Measurements from ENCODE around the gene GPBAR1.

GPBAR1 gene

GRCh38 chr2:218285604-218286003, 24.8 kb downstream of the GPBAR1 start:
- no peak for DNase-seq (ENCODE audit: low read depth in 2 of 2)

DNA sequence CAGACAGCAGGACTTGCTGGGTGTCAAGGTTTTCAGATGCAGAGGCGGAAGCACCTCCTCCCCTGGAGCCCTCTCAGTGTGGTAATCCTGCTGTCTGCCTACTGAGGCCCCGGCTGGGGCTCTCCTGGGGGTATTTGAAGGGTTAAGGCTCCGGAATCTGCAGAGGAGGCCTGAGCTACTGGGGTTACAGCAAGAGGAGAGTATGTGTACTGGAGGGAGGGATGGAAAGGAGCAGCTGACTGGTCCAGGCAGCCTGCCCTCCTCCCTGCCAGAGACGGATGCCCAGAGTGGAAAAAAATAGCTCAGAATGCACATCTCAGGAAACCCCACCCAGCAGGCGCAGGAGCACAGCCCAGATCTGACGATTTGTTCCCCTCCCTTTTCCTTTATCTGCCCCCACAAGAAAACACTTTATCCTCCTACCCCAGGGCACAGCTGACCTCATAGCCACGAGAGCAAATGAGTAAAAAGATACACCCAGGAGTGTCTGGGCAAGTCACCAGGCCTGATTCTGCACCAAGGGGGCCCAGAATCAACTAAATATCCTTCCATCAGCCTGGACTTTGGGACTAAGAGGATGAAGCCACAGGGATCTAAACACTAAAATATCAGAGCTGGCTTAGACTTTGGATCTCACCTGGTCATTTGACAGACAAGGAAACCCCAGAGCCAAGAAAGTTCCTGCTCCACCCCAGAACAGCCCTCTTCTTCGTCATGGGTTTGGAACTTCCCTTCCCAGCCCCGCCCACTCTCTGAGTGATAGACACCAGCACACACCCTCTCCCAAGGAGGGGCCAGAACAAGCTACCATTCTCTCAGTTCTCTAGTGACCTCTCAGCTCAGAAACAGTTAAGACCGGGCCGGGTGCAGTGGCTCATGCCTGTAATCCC, 26.0 kb downstream of the GPBAR1 start:
- peak; percentile 56 to 65 for DNase-seq (ENCODE audit: low read depth in 2 of 2)

DNA sequence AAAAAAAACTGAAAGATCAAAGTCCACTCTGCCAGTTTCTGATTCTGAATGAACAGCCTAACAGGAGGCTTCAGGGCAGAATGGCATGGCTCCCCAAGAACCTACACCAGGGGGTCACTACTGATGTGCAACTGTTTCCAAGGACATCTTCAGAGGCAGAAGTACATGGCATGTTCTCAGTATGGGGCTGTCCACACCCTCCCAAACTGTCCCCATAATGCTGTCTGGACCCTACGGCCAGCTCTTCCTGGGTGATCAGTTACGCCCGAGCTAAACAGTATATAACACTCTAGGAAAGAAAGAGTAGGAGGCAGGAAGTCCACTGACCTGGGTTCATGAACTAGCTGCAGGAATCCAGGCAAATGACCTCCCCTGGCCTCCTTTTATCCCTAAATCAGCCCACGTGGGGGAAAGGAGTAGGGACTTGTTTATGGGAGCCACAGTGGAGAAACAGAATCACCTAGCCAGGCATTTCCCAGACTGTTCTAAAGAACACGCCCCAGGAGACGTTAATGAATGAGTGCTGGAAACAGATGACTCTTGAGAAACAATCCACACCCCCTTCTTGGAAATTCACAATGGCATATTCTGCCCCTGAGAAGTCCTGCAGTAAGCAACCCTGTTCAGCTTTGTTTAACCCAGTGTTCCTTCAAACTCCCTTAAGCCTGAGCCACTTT, 29.0 kb downstream of the GPBAR1 start:
- DNase-seq (ENCODE audit: low read depth in 2 of 2), result no peak

GRCh38 chr2:218290316-218291261, 29.8 kb downstream of the GPBAR1 start:
- DNase-seq (ENCODE audit: low read depth in 2 of 2), result no peak

GRCh38 chr2:218291318-218292047, 30.7 kb downstream of the GPBAR1 start:
- no peak for DNase-seq (ENCODE audit: low read depth in 2 of 2)

DNA sequence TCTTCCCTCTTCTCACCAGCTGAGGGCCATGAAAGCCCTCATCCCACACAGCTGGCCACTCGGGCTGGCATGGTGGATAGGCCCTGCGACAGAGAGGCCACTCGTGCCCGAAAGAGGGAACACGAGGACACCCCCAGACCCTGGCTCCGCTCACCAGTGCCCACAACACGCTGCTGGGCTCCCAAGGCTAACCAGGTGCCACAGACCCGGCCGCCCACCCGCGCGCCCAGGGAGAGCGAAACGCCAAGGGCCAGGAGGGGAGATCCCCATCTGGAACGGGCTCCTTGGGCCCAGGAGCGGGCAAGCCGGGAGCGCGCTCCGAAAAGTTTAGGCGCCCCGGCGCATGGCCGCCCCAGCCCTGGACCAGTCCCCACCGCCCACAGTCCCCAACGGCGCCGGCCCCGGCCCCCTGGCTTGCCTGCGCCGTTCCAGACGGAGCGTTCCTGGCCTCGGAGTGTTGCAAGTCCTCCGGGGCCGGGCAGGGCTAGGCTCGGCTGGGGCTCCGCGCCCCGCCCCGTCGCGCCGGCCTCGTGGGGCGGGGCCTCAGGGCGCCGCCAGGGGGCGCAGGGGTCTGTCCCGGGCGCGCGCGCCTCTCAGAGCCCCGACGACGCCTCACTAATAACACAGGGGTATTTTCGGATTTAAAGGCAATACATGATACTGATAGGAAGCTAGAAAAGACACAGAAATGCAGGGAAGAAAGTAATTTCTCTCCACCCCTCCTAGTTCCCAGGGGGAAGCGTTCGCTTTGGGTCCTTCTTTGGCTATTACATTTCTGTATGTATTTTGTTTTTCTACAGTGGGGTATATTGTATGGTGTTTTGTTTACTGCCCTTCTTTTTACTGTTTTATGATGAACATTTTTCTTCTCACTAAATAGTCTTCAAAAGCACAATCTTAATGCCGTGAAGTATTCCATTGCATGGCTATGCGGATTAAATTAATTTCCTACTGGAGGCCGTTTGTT, 31.5 kb downstream of the GPBAR1 start, which contains the start of gene TMBIM1:
Gene TMBIM1, minus strand, starts transcription at position 456 of the 967 bp plus-strand sequence. CDS start 10,362 bp downstream, outside the sequence.
- peak; percentile 60 to 61 for DNase-seq (ENCODE audit: low read depth in 2 of 2)

DNA sequence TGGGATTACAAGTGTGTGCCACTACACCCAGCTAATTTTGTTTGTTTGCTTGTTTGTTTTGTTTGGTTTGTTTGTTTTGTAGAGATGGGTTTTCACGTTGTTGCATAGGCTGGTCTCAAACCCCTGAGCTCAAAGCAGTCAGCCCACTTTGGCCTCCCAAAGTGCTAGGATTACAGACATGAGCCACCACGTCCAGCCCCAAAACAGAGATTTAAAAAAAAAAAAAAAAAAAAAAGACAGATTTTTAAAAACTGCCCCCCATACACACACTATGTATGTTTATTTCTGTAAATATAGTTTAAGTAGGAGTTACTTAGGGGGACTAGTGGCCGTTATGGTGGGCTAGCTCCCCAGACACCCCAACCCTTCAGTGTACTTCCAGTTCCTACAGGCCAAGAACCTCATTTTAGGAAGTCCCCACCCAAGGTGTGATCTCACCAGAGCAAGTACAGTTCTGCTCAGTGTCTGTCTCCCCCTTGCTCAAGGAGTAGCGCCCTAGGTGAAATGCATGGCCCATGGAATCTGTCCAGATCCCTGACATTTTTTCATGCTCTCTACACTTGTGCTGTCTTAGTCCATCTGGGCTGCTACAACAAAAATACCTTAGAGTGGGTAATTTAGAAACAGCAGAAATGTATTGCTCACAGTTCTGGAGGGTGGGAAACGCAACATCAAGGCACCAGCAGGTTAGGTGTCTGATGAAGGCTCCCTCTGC, 33.1 kb downstream of the GPBAR1 start:
- DNase-seq (ENCODE audit: low read depth in 2 of 2), result no peak

DNA sequence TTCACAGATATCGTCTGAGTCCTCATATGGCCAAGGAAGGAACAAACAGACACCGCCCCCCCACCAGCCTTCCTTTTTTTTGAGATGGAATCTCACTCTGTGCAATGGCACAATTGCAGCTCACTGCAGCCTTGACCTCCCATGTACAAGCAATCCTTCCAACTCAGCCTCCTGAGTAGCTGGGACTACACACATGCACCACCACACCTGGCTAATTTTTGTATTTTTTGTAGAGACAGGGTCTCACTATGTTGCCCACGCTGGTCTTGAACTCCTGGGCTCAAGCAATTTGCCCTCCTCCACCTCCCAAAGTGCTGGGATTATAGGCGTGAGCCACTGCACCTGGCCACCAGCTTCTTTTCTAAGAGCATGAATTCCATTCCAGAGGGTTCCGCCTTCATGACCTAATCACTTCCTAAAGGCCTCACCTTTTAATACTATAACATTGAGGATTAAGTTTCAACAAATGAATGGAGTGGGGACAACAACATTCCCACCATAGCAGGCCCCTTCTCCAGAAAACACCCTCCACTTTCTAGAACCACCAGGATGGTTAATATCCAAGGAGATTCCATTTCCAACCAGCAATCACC, 33.7 kb downstream of the GPBAR1 start:
- DNase-seq (ENCODE audit: low read depth in 2 of 2), result no peak

DNA sequence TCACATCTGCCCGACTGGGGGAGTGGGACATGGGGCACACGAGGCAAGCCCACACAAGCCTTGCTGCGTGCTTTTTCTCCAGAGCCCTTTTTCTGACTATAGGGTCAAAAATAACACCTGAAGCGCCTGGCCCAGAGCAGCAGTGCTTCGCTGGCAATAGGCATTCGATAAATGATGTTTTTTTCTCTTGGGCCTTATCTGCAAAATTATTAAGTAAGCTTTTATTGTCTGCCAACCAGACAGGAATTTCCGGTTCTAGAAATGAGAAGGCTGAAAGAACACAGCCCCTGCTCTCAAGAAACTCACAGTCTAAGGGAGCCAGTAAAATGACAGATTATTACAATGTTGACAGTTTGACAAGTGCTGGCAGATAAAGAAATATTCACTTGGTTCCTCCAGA, 34.2 kb downstream of the GPBAR1 start:
- DNase-seq (ENCODE audit: low read depth in 2 of 2), result no peak

DNA sequence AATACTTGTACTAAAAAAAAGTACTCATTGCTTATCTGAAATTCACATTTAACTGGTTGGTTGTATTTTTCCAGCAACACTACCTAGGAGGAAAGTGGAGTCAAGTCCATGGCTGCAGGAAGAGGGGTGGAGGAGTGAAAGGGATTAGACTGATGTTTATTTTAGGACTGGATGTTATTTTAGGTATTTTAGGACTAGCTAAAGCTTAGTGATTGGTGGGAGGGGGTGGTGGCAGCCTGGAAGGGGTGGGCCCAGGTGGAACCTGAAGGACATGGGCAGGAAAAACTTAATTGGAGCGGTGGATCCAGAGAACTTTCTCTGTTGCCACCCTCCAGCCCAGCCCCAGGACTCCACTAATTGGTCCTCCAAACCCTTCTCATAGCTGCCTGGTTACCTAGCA, 35.4 kb downstream of the GPBAR1 start:
- DNase-seq (ENCODE audit: low read depth in 2 of 2), result no peak

DNA sequence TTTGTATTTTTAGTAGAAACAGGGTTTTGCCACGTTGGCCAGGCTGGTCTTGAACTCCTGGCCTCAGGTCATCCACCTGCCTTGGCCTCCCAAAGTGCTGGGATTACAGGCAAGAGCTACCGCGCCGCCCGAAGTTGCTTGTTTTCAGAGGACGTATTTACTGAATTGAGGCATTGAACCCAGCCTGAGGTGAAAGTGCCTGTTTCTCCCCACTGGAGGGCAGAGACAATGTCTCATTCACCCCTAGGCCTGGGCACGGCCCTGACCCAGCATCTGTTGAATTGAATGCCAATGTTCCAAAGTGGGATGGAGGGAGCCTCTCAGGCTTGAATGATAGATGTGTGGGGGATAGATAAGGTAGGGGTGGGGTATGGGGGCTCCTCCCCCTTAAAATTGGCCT, 36.0 kb downstream of the GPBAR1 start:
- DNase-seq (ENCODE audit: low read depth in 2 of 2), result no peak

- DNase-seq (ENCODE audit: low read depth in 2 of 2), result no peak
These were observed 37.6 kb downstream of the GPBAR1 start for GRCh38 chr2:218298314-218298875.

- DNase-seq (ENCODE audit: low read depth in 2 of 2), result no peak
These were observed 39.3 kb downstream of the GPBAR1 start for GRCh38 chr2:218300141-218300540.

- peak; percentile 72 to 85 for DNase-seq (ENCODE audit: low read depth in 2 of 2)
These were observed 40.5 kb downstream of the GPBAR1 start for GRCh38 chr2:218301176-218301819.

GRCh38 chr2:218305383-218305782, 44.6 kb downstream of the GPBAR1 start:
- DNase-seq (ENCODE audit: low read depth in 2 of 2), result no peak

DNA sequence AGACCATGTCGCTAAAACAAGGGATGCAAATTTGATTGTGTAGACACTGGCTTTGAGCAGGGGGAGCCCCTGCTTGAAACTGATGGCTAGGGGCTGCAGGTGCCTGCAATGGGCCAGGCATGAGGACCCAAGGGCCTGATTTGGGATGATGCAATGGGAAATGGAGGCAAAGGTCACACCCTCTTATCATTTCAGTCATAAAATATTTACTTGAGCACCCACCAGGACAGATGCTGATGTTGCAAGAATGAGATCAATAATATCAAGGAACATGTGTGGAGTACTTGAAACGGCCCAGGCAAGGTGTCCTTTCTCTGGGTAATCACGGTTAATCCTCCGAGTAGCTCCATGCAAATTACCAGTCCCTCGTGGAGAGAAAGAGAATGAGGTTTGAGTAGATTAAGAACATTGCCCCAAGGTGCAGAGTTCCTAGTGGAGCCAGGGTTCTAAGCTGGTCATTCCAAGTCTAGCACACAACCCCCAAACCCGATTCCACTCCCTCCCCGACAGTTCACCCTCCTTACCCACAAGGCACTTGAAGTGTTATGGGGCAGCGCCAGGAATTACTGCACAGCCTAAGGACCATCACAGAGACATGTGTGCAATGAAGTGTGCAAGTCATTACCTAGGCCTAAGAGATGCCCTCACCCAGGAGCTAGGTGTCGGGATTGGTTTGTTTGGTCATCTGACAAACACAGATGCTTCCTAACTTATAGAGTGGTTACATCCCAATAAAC, 45.5 kb downstream of the GPBAR1 start:
- no peak for DNase-seq (ENCODE audit: low read depth in 2 of 2)

GRCh38 chr2:218307415-218308090, 46.7 kb downstream of the GPBAR1 start:
- DNase-seq (ENCODE audit: low read depth in 2 of 2), result no peak
